Activated B cell treated with CpG ODN at 0.5 μM for 24 hours (primary cell): ENCODE measurements around the gene NBAS. TPM values are rescaled to one million over a fixed set of nuclear protein-coding genes. Genes with fewer than 3 reads are reported as not detected.

Experiments used
- ATAC-seq: fragments of 200-7000 bp; cut with Tn5 transposase; one replicate; pipeline ENCODE4 v1.10.0; 2021; ENCODE audit warnings: low read depth, mild to moderate bottlenecking, moderate library complexity
- CTCF ChIA-PET: fragments of 350-600 bp; sonication (Branson Sonifier 250); formaldehyde crosslinking; loops from one replicate; lab custom pipeline; 2021; ENCODE audit warnings: antibody characterized with exemption; lab: Charles Lee
- POLR2A ChIA-PET: fragments of 350-600 bp; sonication (Branson Sonifier 250); formaldehyde crosslinking; loops from one replicate; lab custom pipeline; 2021; ENCODE audit warnings: antibody characterized with exemption; lab: Charles Lee
- DNase-seq: peaks from one replicate; pipeline ENCODE4 v3.0.0; 2022
- H3K27ac Mint-ChIP-seq: one replicate; pipeline ENCODE4 v1.8.0; 2020; ENCODE audit warnings: mixed read lengths
- H3K27me3 Mint-ChIP-seq: one replicate; pipeline ENCODE4 v1.8.0; 2021; ENCODE audit warnings: mixed read lengths
- H3K36me3 Mint-ChIP-seq: one replicate; pipeline ENCODE4 v1.8.0; 2021; ENCODE audit warnings: low read depth, mixed read lengths
- H3K4me1 Mint-ChIP-seq: one replicate; pipeline ENCODE4 v1.8.0; 2021; ENCODE audit warnings: mixed read lengths
- H3K4me3 Mint-ChIP-seq: one replicate; pipeline ENCODE4 v1.8.0; 2020; ENCODE audit warnings: mild to moderate bottlenecking, mixed read lengths
- H3K9me3 Mint-ChIP-seq: one replicate; pipeline ENCODE4 v1.8.0; 2020; ENCODE audit warnings: mixed read lengths
- CTCF ChIP-seq: fragments of 200-600 bp; IDR thresholded peaks from one replicate; pipeline ENCODE4 v1.8.0; 2022; ENCODE audit warnings: antibody characterized with exemption, mild to moderate bottlenecking
- intact Hi-C: fragments of 100-400 bp; cut with micrococcal nuclease; formaldehyde crosslinking; loops from one replicate; pipeline ENCODE4 v1.15.1; 2024
- total RNA-seq: library from RNA; stranded (reverse); gene quantifications from 2 replicates; pipeline ENCODE4 v1.2.3, GENCODE V29; 2022

Gene NBAS
- total RNA-seq, 1 donor from 2014 or later, result 40.1 TPM

- Mint-ChIP-seq H3K27ac (no peak overlapping the region), H3K9me3 (no peaks in the 10 kb centered on the region), H3K4me1 (peaks cover 24% of the 10 kb centered on the region), H3K36me3 (peaks cover 39% of the 10 kb centered on the region), H3K27me3 (no peaks in the 10 kb centered on the region), H3K4me3 (no peak overlapping the region)
- ATAC-seq, result no peak
- intact Hi-C loops, result no loop called here
- no peak for DNase-seq
- ChIA-PET CTCF (no interaction called here), POLR2A (no interaction called here)
- no peak for TF ChIP-seq CTCF
Observed at GRCh38 chr2:15556311-15556930, 4.7 kb downstream of the NBAS start.

DNA sequence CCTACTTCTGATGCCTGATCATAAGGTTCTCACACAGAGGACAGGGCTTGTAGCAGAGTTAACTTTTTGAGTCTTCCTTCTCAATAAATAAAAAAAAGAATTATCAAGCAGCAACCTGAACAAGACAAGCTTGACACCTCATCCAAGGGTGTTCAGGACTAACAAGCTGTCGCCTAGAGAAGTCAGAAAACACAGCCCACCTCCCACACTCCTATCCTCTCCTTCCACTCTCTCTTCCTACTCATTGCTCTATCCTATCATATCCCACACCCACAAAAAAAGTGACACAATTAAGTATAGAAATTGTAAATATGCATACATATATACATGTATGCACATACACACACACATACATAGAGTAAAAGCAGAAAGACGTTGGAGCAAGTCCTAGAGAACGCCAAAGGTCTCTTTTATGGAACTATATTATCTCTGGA, 5.4 kb downstream of the NBAS start:
- Mint-ChIP-seq H3K27ac (no peak overlapping the region), H3K36me3 (peaks cover 35% of the 10 kb centered on the region), H3K9me3 (no peaks in the 10 kb centered on the region), H3K27me3 (no peaks in the 10 kb centered on the region), H3K4me3 (no peak overlapping the region), H3K4me1 (peaks cover 19% of the 10 kb centered on the region)
- intact Hi-C loops, result no loop called here
- no peak for ATAC-seq
- POLR2A ChIA-PET, result no interaction called here
- CTCF ChIA-PET, result interaction anchor here (0.7 kb wide), 1 partner anchor 271 kb away, joined by 3 read pairs; no protein-coding TSS in a partner anchor
- no peak for DNase-seq
- no peak for TF ChIP-seq CTCF

DNA sequence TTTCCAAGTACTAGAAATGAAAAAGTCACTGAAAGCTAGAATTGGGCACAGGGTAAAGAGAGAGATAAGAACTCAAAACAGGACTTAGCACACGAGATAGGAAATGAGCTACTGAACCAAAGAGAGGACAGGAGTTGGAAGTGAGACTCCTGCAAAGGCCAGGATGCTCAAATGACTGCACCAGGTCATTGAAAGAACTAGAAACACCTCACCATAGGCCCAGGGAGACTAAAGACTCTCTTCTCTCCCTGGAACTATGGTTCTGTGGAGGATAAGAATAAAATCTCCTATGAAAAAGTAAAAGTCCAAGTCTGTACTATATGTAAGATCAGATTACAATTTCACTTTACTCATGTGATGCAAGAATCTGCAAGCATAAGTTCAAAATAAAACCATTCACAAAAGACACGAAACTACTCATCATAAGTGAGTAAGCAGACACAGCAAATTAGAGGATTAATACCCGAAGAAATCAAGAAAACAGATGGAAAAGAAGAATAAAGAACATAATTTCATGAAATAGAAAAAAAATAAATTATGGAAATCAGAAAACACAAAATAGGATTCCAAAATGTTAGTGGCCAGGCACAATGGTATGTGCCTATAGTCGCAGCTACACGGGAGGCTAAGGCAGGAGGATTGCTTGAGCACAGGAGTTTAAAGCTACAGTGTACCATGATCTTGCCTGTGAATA, 6.5 kb downstream of the NBAS start:
- intact Hi-C loops, result no loop called here
- ATAC-seq, result no peak
- no peak overlapping the region for H3K4me3 Mint-ChIP-seq
- H3K27me3 Mint-ChIP-seq, result no peaks in the 10 kb centered on the region
- H3K9me3 Mint-ChIP-seq, result no peaks in the 10 kb centered on the region
- no peak for DNase-seq
- POLR2A ChIA-PET, result no interaction called here
- CTCF ChIA-PET, result interaction anchor here (0.7 kb wide), 1 partner anchor 270 kb away, joined by 3 read pairs; no protein-coding TSS in a partner anchor
- H3K27ac Mint-ChIP-seq, result no peak overlapping the region
- H3K4me1 Mint-ChIP-seq, result peaks cover 12% of the 10 kb centered on the region
- TF ChIP-seq CTCF, result no peak
- peaks cover 32% of the 10 kb centered on the region for H3K36me3 Mint-ChIP-seq

- ATAC-seq (no peak), DNase-seq (no peak)
- Mint-ChIP-seq H3K9me3 (no peaks in the 10 kb centered on the region), H3K36me3 (peaks cover 37% of the 10 kb centered on the region), H3K4me3 (no peak overlapping the region), H3K27me3 (no peaks in the 10 kb centered on the region), H3K4me1 (peaks cover 5% of the 10 kb centered on the region), H3K27ac (no peak overlapping the region)
- TF ChIP-seq CTCF, result no peak
- intact Hi-C loops, result no loop called here
- POLR2A ChIA-PET, result no interaction called here
- CTCF ChIA-PET, result no interaction called here
Observed at GRCh38 chr2:15553951-15554350, 7.2 kb downstream of the NBAS start.

GRCh38 chr2:15553519-15553918, 7.6 kb downstream of the NBAS start:
- DNase-seq (no peak), ATAC-seq (no peak)
- TF ChIP-seq CTCF, result no peak
- ChIA-PET POLR2A (no interaction called here), CTCF (no interaction called here)
- no peaks in the 10 kb centered on the region for H3K9me3 Mint-ChIP-seq
- H3K4me1 Mint-ChIP-seq, result peaks cover 4% of the 10 kb centered on the region
- H3K27me3 Mint-ChIP-seq, result no peaks in the 10 kb centered on the region
- H3K4me3 Mint-ChIP-seq, result no peak overlapping the region
- peaks cover 41% of the 10 kb centered on the region for H3K36me3 Mint-ChIP-seq
- H3K27ac Mint-ChIP-seq, result no peak overlapping the region
- intact Hi-C loops, result no loop called here
